HG03575 (cell line): ENCODE data around the gene MIEF2.
"Not testable (repeated sequence)": the region's sequence is repeated elsewhere in the genome, so short reads cannot be mapped to it uniquely, and the experiment has no call there.

Experiments used
- ATAC-seq: cut with Tn5 transposase; IDR thresholded peaks from one replicate; pipeline ENCODE4 v1.9.1; 2021; ENCODE audit not compliant: unreplicated experiment, insufficient number of reproducible peaks, low FRiP score; ENCODE audit errors: extremely low read depth

Gene MIEF2

GRCh38 chr17:18270046-18270931 is 9.8 kb downstream of the MIEF2 start:
- no peak for ATAC-seq

GRCh38 chr17:18277076-18277475 is 16.6 kb downstream of the MIEF2 start:
- no peak for ATAC-seq

DNA sequence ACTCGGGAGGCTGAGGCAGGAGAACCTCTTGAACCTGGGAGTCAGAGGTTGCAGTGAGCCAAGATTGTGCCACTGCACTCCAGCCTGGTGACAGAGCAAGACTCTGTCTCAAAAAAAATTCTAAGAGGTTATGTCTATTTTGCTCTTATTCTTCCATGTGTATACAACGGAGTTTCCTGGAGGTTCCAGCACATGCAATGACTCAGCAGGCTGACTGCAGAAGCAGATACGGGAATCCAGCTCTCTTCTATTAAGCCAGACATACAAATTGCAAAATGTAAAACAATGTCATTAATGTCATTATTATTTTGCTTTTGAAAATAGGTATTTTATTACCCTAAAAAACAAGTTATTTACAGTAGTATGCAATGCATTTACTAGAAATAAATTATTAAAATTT is 18.4 kb downstream of the MIEF2 start:
- ATAC-seq, result no peak

GRCh38 chr17:18280249-18280648 is 19.8 kb downstream of the MIEF2 start:
- ATAC-seq, result no peak

DNA sequence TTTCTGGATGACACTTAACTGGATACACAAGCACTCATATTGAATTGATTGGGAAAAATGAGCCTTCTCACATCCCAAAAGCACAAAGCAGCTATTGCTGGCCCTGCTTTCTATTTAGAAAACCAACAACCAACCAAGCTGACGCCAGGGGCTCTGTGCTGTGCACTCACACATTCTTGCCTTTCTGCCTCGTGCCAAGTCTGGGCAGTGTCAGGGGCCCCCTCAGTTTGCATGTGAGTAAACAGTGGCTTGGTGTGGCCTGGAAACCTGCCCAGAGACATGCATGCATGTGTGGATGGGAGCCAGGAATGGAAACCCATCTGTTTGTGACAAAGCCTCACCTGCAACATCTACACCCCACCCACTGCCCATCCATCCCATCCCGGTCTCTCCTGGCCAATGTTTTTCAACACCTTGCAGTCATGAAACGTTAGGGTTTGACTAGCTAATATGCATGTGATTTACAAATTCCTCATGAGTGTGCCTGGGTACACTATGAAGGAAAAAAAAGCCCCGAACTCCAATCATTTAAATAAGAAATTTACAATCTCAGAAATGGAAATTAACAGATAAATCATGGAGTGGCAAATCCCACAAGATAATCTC is 20.4 kb downstream of the MIEF2 start:
- ATAC-seq, result no peak

GRCh38 chr17:18281788-18282187 is 21.3 kb downstream of the MIEF2 start:
- no peak for ATAC-seq

DNA sequence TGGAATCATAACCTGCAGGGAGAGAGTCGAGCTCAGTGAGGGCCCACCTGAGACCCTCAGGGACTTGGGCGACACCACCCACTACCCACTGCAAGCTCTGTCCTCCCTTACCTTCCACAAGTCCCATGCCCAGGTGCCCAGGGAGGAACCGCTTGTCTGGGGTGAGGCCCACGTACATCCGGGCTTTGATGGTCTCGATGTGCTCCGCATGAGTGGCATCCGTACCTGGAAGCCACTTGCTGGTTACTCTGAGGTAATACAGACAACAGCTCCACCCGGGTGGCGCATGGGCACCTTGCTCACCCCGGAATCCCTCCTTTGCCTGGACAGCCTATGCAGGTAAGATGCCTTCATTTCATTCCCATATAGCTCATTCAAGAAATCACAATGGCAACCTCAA is 24.8 kb downstream of the MIEF2 start:
- no peak for ATAC-seq

DNA sequence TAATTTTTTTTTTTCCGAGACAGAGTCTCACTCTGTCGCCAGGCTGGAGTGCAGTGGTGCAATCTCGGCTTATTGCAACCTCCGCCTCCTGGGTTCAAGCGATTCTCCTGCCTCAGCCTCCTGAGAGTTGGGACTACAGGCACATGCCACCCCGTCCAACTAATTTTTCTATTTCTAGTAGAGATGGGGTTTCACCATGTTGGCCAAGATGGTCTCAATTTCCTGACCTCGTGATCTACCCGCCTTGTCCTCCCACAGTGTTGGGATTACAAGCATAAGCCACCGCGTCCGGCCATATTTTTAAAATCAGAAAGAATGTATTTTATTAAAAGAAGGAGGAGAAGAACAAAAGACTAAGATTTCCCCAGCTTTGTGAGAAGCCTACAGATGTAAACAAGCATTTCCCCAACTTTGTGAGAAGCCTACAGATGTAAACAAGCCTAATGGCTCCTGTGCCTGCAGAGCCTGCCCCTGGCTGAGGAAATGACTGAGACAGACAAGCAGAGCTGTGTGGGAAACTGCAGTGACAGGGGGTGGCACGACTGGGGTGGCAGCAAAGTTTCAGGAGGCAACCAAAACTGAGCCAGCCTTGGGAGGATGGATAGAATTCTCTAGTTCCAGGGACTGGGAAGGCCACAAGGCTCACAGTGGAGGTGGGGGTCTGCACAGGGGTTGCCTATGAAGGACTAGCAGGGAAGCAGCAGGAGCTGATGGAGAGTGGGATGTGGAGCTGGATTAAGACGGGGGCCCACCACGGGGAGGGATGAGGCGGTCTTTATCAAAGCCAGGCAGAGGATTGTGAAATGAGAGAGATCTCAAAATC is 31.5 kb downstream of the MIEF2 start:
- ATAC-seq, result no peak

DNA sequence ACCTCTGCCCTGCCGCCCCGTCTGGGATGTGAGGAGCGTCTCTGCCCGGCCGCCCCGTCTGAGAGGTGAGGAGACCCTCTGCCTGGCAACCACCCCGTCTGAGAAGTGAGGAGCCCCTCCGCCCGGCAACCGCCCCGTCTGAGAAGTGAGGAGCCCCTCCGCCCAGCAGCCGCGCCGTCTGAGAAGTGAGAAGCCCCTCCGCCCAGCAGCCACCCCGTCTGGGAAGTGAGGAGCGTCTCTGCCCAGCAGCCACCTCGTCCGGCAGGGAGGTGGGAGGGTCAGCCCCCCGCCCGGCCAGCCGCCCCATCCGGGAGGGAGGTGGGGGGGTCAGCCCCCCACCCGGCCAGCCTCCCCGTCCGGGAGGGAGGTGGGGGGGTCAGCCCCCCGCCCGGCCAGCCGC is 37.6 kb downstream of the MIEF2 start:
- not testable (repeated sequence) for ATAC-seq

DNA sequence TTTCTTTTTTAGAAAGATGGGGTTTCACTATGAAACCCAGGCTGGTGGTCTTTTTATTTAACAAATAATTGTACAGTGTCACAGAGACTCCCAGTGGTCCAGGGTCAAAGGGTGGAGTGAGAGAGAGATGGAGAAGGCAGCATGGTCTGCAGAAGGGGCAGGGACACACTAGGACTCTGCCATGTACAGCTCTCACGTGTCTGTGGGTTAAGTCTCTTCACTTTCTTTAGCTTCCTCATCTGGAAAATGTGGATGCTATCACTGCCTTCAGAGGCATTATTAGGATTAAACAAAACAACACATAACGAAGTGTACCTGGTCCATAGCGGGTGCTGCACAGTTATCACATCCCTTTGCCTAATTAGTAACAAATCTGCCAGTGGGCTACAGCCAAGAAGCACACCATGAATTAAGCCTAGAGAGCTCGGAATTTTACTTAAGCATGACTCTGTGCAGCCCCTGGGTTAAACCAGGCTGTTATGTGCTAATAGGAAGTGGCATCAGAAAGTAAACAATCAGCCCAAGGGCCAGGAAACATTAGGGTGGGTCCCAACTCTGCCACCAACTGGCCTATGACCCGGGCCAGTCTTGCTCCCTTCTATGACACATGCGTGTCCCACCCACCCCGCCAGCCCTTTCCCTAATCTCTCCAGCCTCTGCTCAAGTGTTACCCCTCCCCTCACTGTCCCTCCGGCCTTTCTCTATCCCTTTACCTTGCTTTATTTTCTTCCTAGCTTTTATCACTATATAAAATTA is 40.4 kb downstream of the MIEF2 start:
- no peak for ATAC-seq

GRCh38 chr17:18303206-18303605 is 42.7 kb downstream of the MIEF2 start:
- ATAC-seq, result not testable (repeated sequence)

GRCh38 chr17:18309202-18309601 is 48.7 kb downstream of the MIEF2 start:
- ATAC-seq, result no peak

- ATAC-seq, result no peak
Observed at GRCh38 chr17:18314059-18314730, 53.7 kb downstream of the MIEF2 start.

- ATAC-seq, result peak; percentile 27
Observed at GRCh38 chr17:18314731-18315561, 54.5 kb downstream of the MIEF2 start, which contains the start of the genes SMCR8 and TOP3A. SMCR8 (plus strand) TSS chr17:18315293; CDS start chr17:18315790, 497 bp downstream. TOP3A (minus strand) TSS chr17:18314994; CDS start chr17:18314778, 216 bp downstream.

DNA sequence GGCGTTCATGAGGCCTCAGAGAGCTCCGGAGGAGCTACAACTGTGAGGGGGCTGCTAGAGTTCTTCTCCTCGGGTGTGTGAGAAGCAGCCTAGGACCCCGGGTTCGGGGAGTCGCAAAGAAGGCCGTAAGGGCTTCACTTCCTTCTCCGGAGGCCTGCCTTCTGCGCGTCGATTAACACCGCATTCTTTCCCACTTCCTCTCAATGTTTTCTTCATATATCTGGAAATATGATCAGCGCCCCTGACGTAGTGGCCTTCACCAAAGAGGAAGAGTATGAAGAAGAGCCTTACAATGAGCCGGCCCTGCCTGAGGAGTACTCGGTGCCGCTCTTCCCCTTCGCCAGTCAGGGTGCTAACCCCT is 55.1 kb downstream of the MIEF2 start:
- peak; percentile 6 for ATAC-seq

GRCh38 chr17:18315961-18316360 is 55.5 kb downstream of the MIEF2 start:
- no peak for ATAC-seq
